ENCODE results near the gene NOSIP. TPM values are rescaled to one million over a fixed set of nuclear protein-coding genes. Genes with fewer than 3 reads are reported as not detected.

NOSIP gene
- total RNA-seq, 1 experiment from 2014 or later, result 57.9 TPM

DNA sequence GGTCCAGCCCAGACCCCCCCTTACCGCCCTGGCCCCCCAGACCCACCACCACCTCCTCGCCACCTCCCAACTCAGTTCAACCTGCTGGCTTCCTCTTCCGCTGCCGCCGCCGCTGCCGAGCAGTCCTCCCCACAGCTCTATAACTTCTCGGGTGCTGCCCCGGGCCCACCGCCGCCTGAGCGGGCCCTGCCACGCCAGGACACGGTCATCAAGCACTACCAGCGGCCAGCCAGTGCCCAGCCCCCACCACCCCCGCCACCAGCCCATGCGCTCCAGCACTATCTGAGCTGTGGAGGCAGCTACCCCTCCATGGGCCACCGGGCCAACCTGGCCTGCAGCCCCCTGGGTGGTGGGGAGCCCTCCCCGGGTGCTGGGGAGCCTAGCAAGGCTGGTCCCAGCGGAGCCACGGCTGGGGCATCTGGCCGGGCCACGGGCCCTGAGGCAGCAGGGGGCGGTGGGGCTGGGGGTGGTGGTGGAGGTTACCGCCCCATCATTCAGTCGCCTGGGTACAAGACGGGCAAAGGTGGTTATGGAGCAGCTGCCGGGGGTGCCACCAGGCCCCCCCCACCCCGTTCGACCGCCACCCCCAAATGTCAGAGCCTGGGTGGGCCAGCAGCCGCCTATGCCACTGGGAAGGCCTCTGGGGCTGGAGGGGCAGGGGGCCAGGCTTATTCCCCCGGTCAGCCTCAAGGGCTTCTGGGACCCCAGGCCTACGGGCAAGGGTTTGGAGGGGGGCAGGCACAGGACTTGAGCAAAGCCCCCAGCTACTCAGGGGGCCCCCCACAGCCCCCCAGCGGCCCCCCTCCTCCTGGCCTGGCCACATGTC is 14.8 kb upstream of the NOSIP start:
- ChIA-PET POLR2A (interaction anchor here (8.4 kb wide), 1 partner anchor 46 kb away, joined by 136 read pairs; the partner anchor contains the start of genes RRAS and SCAF1), CTCF (no interaction called here)
- DNase-seq (ENCODE audit: unreplicated experiment), result no peak
- no peak overlapping the region for H3K4me3 Mint-ChIP-seq (ENCODE audit: unreplicated experiment)
- peaks cover 54% of the 10 kb centered on the region for H3K36me3 Mint-ChIP-seq (ENCODE audit: insufficient read depth, unreplicated experiment)
- intact Hi-C loops (cut with micrococcal nuclease), result loop anchor here (5.0 kb wide), 1 partner anchor 82 kb away; the partner anchor contains the start of gene PRMT1
- BruUV-seq (replicated peaks), result no TSS peak
- H3K27me3 Mint-ChIP-seq (ENCODE audit: insufficient read depth, unreplicated experiment), result no peaks in the 10 kb centered on the region
- no peak overlapping the region for H3K27ac Mint-ChIP-seq (ENCODE audit: low read depth, unreplicated experiment)
- peaks cover 21% of the 10 kb centered on the region for H3K4me1 Mint-ChIP-seq (ENCODE audit: insufficient read depth, unreplicated experiment)
- no peaks in the 10 kb centered on the region for H3K9me3 Mint-ChIP-seq (ENCODE audit: unreplicated experiment)
- no peak for TF ChIP-seq CTCF (IDR thresholded peaks at IDR 0.05; ENCODE audit: unreplicated experiment)

GRCh38 chr19:49594157-49594992 is 14.0 kb upstream of the NOSIP start:
- TF ChIP-seq CTCF (IDR thresholded peaks at IDR 0.05; ENCODE audit: unreplicated experiment), result no peak
- POLR2A ChIA-PET, result interaction anchor here (0.7 to 8.4 kb wide), 4 partner anchors 14 to 274 kb away, joined by 3 to 138 read pairs (median 70); partner anchors contain the start of genes BCL2L12, IRF3, NOSIP and PRRG2
- H3K27me3 Mint-ChIP-seq (ENCODE audit: insufficient read depth, unreplicated experiment), result no peaks in the 10 kb centered on the region
- H3K4me3 Mint-ChIP-seq (ENCODE audit: unreplicated experiment), result peak overlapping the region; percentile 71
- DNase-seq (ENCODE audit: unreplicated experiment), result no peak
- H3K27ac Mint-ChIP-seq (ENCODE audit: low read depth, unreplicated experiment), result peak overlapping the region; percentile 38
- BruUV-seq (replicated peaks), result no TSS peak
- H3K4me1 Mint-ChIP-seq (ENCODE audit: insufficient read depth, unreplicated experiment), result peaks cover 27% of the 10 kb centered on the region
- no peaks in the 10 kb centered on the region for H3K9me3 Mint-ChIP-seq (ENCODE audit: unreplicated experiment)
- intact Hi-C loops (cut with micrococcal nuclease), result loop anchor here (5.0 kb wide), 1 partner anchor 83 kb away; the partner anchor contains the start of gene PRMT1
- peaks cover 47% of the 10 kb centered on the region for H3K36me3 Mint-ChIP-seq (ENCODE audit: insufficient read depth, unreplicated experiment)
- CTCF ChIA-PET, result no interaction called here

- ChIA-PET POLR2A (interaction anchor here (0.5 to 8.4 kb wide), 9 partner anchors 9 to 1270 kb away, joined by 3 to 138 read pairs (median 4); partner anchors contain the start of genes BCL2L12, IRF3, NOSIP and PPP1R15A), CTCF (interaction anchor here (0.6 to 1.0 kb wide), 3 partner anchors 17 to 1034 kb away, joined by 3 read pairs; no protein-coding TSS in a partner anchor)
- Mint-ChIP-seq H3K36me3 (ENCODE audit: insufficient read depth, unreplicated experiment) (peaks cover 38% of the 10 kb centered on the region), H3K9me3 (ENCODE audit: unreplicated experiment) (no peaks in the 10 kb centered on the region), H3K4me1 (ENCODE audit: insufficient read depth, unreplicated experiment) (peaks cover 27% of the 10 kb centered on the region), H3K27ac (ENCODE audit: low read depth, unreplicated experiment) (peak overlapping the region; percentile 38), H3K4me3 (ENCODE audit: unreplicated experiment) (peak overlapping the region; percentile 71), H3K27me3 (ENCODE audit: insufficient read depth, unreplicated experiment) (no peaks in the 10 kb centered on the region)
- TF ChIP-seq CTCF (IDR thresholded peaks at IDR 0.05; ENCODE audit: unreplicated experiment), result no peak
- DNase-seq (ENCODE audit: unreplicated experiment), result peak; percentile 95
- no TSS peak for BruUV-seq (replicated peaks)
- intact Hi-C loops (cut with micrococcal nuclease), result loop anchor here (5.0 kb wide), 1 partner anchor 84 kb away; the partner anchor contains the start of gene PRMT1
Observed at GRCh38 chr19:49593233-49594113, 13.1 kb upstream of the NOSIP start.

Data from MCF 10A (cell line).